GM19467 (cell line): ENCODE measurements around the gene AHCYL2.
"Not testable (repeated sequence)": the region's sequence is repeated elsewhere in the genome, so short reads cannot be mapped to it uniquely, and the experiment has no call there.

Source experiments
- ATAC-seq: cut with Tn5 transposase; IDR thresholded peaks from one replicate; pipeline ENCODE4 v1.9.1; 2021; ENCODE audit warnings: mild to moderate bottlenecking, moderate library complexity; ENCODE audit not compliant: unreplicated experiment

Gene AHCYL2

GRCh38 chr7:129240119-129240820 lies 15.4 kb downstream of the AHCYL2 start:
- no peak for ATAC-seq

- ATAC-seq, result no peak
Measured at GRCh38 chr7:129244220-129244619, 19.4 kb downstream of the AHCYL2 start.

- ATAC-seq, result no peak
Measured at GRCh38 chr7:129245533-129245932, 20.7 kb downstream of the AHCYL2 start.

- no peak for ATAC-seq
Measured at GRCh38 chr7:129247087-129247486, 22.3 kb downstream of the AHCYL2 start.

- ATAC-seq, result no peak
Measured at GRCh38 chr7:129252128-129252527, 27.3 kb downstream of the AHCYL2 start.

- ATAC-seq, result not testable (repeated sequence)
Measured at GRCh38 chr7:129252603-129253002, 27.8 kb downstream of the AHCYL2 start.

- no peak for ATAC-seq
Measured at GRCh38 chr7:129255800-129256199, 31.0 kb downstream of the AHCYL2 start.

- ATAC-seq, result no peak
Measured at GRCh38 chr7:129256221-129256620, 31.4 kb downstream of the AHCYL2 start.

GRCh38 chr7:129257168-129257567 lies 32.3 kb downstream of the AHCYL2 start:
- no peak for ATAC-seq

GRCh38 chr7:129258649-129259389 lies 34.0 kb downstream of the AHCYL2 start:
- ATAC-seq, result no peak

- ATAC-seq, result no peak
Measured at GRCh38 chr7:129262324-129262723, 37.5 kb downstream of the AHCYL2 start.

- ATAC-seq, result no peak
Measured at GRCh38 chr7:129263168-129263567, 38.3 kb downstream of the AHCYL2 start.

GRCh38 chr7:129264534-129264933 lies 39.7 kb downstream of the AHCYL2 start:
- no peak for ATAC-seq

- no peak for ATAC-seq
Measured at GRCh38 chr7:129265328-129265727, 40.5 kb downstream of the AHCYL2 start.

GRCh38 chr7:129266181-129266580 lies 41.4 kb downstream of the AHCYL2 start:
- no peak for ATAC-seq

GRCh38 chr7:129270077-129270476 lies 45.2 kb downstream of the AHCYL2 start:
- ATAC-seq, result no peak

- ATAC-seq, result no peak
Measured at GRCh38 chr7:129271500-129272355, 46.9 kb downstream of the AHCYL2 start.

- ATAC-seq, result no peak
Measured at GRCh38 chr7:129273936-129274335, 49.1 kb downstream of the AHCYL2 start.

- no peak for ATAC-seq
Measured at GRCh38 chr7:129277629-129278028, 52.8 kb downstream of the AHCYL2 start.

GRCh38 chr7:129278688-129279087 lies 53.9 kb downstream of the AHCYL2 start:
- no peak for ATAC-seq

- no peak for ATAC-seq
Measured at GRCh38 chr7:129279757-129280156, 54.9 kb downstream of the AHCYL2 start.
